Activated T-helper 2 cell treated with anti-CD3 and anti-CD28 coated beads, Interferon-gamma antibody, Interleukin-2, Interleukin-4, amounts not matched to agents 10 μg/mL and 5 μg/mL and 100 μg/mL, durations not matched to agents 14 hours and 24 hours and 36 hours (primary cell): ENCODE data around the gene EFR3B. TPM values are rescaled to one million over a fixed set of nuclear protein-coding genes. Genes with fewer than 3 reads are reported as not detected.

Experiments used
- DNase-seq: peaks from one replicate; pipeline ENCODE4 v3.0.0; 2021; ENCODE audit warnings: low spot score
- H3K27ac Mint-ChIP-seq: one replicate; pipeline ENCODE4 v1.8.0; 2021; ENCODE audit warnings: mixed read lengths
- H3K27me3 Mint-ChIP-seq: one replicate; pipeline ENCODE4 v1.8.0; 2021; ENCODE audit warnings: low read depth, mixed read lengths
- H3K36me3 Mint-ChIP-seq: one replicate; pipeline ENCODE4 v1.8.0; 2021; ENCODE audit warnings: low read depth, mixed read lengths
- H3K4me1 Mint-ChIP-seq: one replicate; pipeline ENCODE4 v1.8.0; 2021; ENCODE audit warnings: low read depth, mixed read lengths
- H3K4me3 Mint-ChIP-seq: one replicate; pipeline ENCODE4 v1.8.0; 2021; ENCODE audit warnings: low read depth, mild to moderate bottlenecking, moderate library complexity, mixed read lengths
- H3K9me3 Mint-ChIP-seq: one replicate; pipeline ENCODE4 v1.8.0; 2021; ENCODE audit warnings: mixed read lengths
- intact Hi-C: fragments of 100-400 bp; cut with micrococcal nuclease; formaldehyde crosslinking; loops from one replicate; pipeline ENCODE4 v1.15.1; 2023
- total RNA-seq: library from RNA; stranded (reverse); gene quantifications from 2 replicates; pipeline ENCODE4 v1.2.3, GENCODE V29; 2022

Gene EFR3B
- total RNA-seq, 1 donor from 2014 or later, result 0.46 TPM

DNA sequence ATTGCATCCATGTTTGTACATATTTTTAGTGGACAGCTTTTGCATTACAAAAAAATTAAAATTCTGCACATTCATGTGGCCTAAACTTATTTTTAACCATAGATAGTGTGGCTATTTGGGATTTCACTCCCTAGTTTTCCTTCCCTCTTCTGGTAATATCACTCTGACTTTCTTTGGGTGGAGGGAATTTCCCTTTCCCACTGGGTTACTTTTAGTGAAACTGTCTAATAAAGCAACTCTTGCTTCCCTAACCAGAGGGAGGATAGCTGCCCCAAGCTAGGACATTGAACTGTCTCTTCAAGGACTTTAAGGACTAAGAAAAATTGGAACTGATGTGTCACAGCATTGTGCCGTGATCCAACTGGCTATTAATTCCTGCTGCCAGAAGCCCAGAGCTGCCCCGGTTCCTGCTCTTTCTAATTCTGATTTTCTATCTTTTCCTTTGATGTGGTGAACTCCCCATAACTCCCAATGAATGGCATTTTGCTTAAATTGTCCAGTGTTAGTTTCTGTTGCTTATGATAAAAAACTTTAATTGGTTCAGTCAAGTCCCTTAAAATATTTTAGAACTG lies 20.0 kb upstream of the EFR3B start:
- no peaks in the 10 kb centered on the region for H3K36me3 Mint-ChIP-seq
- intact Hi-C loops, result no loop called here
- H3K27ac Mint-ChIP-seq, result no peak overlapping the region
- H3K4me3 Mint-ChIP-seq, result no peak overlapping the region
- H3K27me3 Mint-ChIP-seq, result peaks cover 4% of the 10 kb centered on the region
- H3K9me3 Mint-ChIP-seq, result no peaks in the 10 kb centered on the region
- peaks cover 1% of the 10 kb centered on the region for H3K4me1 Mint-ChIP-seq
- no peak for DNase-seq

DNA sequence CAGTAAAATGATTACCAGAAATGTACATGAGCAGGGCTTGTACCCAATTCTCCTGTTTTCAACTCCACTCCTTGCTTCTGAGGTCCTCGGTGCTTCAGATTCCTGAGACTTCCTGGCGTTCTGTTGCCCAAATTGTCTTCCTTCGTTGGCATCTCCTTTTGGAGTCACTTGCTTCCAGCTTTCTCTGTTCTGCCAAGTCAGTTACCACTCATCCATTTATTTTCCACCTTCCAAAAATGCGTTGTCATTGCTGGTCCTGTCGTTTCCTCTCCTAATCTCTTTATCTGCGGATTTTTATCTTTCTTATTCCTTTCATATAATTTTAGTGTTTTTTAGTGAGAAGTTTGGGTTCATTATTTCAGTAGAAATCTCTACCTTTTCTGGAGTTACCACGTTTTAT lies 18.5 kb upstream of the EFR3B start:
- peaks cover 4% of the 10 kb centered on the region for H3K27me3 Mint-ChIP-seq
- intact Hi-C loops, result no loop called here
- DNase-seq, result no peak
- H3K27ac Mint-ChIP-seq, result no peak overlapping the region
- H3K4me3 Mint-ChIP-seq, result no peak overlapping the region
- H3K36me3 Mint-ChIP-seq, result no peaks in the 10 kb centered on the region
- no peaks in the 10 kb centered on the region for H3K9me3 Mint-ChIP-seq
- peaks cover 1% of the 10 kb centered on the region for H3K4me1 Mint-ChIP-seq

DNA sequence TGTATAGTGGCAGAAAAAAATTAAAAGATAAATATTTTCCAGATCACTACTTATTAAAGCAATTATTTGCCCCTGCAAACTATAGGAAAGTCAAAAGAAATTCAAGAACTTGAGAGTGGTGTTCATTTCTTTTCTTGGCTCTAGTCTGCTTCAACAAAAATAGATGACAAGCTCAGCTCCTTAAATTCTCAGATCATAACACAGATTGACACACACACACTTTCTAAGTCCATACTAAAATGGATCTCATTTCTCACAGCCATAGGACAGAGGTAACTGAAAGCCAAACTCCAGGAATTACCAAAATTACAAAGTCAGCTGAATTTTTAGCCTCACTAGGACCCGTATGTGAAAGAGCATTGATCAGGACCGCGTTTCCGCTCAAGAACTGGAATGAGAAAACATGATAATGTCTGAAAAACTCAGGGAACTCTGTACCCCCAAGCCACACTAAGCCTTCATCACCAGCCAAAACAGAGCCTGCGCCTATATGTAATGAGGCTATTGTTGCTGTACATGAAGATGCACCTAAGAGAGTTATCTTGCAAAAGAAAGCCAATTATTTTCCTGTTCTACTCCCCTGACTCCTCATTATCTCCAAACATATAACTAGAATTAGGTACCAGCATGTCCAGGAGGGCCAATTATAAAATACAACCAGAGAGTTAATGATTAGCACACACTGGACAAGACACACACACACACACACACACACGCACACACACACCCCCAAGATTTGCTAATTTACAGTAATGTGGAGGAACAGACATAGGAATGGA lies 16.5 kb upstream of the EFR3B start:
- no peak overlapping the region for H3K27ac Mint-ChIP-seq
- intact Hi-C loops, result no loop called here

DNA sequence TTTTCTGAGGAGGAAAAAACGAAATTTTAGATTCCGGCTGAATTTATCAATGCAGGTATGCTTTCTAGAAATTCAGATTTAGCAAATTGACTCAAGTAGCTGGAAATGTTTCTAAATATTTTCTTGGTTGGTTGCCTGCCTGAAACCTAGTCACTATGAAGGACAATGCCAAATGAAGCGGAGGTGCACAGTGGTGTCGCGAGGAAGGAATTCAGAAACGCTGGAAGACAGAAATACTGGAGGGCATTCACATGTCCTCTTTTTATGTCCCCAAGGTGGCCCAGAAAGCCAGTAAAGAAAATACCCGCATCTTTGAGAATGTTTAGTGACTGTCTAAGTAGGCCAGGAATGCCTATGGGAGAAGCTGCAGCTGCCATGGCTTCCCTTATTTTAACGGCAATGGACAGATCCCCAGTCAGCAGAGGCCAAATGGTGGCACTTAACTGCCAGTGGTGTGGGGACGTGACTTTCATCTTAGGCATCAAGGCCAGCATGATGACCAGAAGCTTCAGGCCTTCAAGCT lies 15.8 kb upstream of the EFR3B start:
- H3K4me3 Mint-ChIP-seq, result no peak overlapping the region
- peaks cover 2% of the 10 kb centered on the region for H3K27me3 Mint-ChIP-seq
- H3K36me3 Mint-ChIP-seq, result no peaks in the 10 kb centered on the region
- no peaks in the 10 kb centered on the region for H3K4me1 Mint-ChIP-seq
- intact Hi-C loops, result no loop called here
- no peaks in the 10 kb centered on the region for H3K9me3 Mint-ChIP-seq
- H3K27ac Mint-ChIP-seq, result no peak overlapping the region
- DNase-seq, result no peak

More for the DNA sequence above, 16.5 kb upstream of the EFR3B start:
- DNase-seq, result no peak
- H3K36me3 Mint-ChIP-seq, result no peaks in the 10 kb centered on the region
- H3K4me3 Mint-ChIP-seq, result no peak overlapping the region
- H3K9me3 Mint-ChIP-seq, result no peaks in the 10 kb centered on the region
- H3K27me3 Mint-ChIP-seq, result peaks cover 2% of the 10 kb centered on the region
- no peaks in the 10 kb centered on the region for H3K4me1 Mint-ChIP-seq

DNA sequence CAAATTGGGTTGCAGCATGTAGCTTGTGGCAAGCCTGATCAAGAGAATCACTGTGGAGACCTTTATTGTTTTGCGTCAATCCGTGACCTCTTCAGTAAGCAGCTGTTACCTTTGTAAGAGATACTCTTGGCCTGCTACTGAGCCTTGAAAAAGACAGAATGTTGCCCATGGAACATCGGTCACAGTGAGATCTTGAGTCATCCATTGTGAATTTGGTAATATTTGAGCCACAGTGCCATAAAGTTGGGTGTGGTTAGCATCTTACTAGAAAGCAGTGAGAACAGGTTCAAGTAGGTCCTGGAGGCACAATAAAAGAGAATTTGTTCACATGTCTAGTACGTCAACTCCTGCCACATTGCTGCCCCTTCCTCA lies 12.7 kb upstream of the EFR3B start:
- H3K4me3 Mint-ChIP-seq, result no peak overlapping the region
- no peak overlapping the region for H3K27ac Mint-ChIP-seq

DNA sequence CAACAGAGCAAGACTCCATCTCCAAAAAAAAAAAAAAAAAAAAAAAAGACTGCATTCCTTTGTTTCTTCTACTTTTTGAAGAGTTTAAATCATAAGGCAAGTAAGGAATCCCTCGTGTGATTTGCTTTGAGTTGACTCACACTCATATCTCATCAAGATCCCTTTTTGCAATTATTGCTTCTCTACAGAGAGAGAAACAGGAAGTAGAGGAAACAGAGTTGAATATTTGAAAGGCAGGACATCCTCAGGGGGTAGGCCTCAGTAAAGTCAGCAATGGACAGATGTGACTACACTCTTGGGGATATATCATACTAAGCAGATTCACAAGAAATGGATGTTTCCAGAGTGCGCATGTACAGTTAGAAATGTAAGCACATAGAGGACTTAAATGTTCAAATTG lies 11.2 kb upstream of the EFR3B start:
- intact Hi-C loops, result no loop called here
- Mint-ChIP-seq H3K36me3 (no peaks in the 10 kb centered on the region), H3K4me1 (no peaks in the 10 kb centered on the region), H3K27me3 (peaks cover 9% of the 10 kb centered on the region), H3K4me3 (no peak overlapping the region), H3K9me3 (no peaks in the 10 kb centered on the region), H3K27ac (no peak overlapping the region)
- DNase-seq, result no peak

More for the DNA sequence above, 12.7 kb upstream of the EFR3B start:
- Mint-ChIP-seq H3K36me3 (no peaks in the 10 kb centered on the region), H3K4me1 (no peaks in the 10 kb centered on the region), H3K27me3 (peaks cover 6% of the 10 kb centered on the region), H3K9me3 (no peaks in the 10 kb centered on the region)
- intact Hi-C loops, result no loop called here
- no peak for DNase-seq

DNA sequence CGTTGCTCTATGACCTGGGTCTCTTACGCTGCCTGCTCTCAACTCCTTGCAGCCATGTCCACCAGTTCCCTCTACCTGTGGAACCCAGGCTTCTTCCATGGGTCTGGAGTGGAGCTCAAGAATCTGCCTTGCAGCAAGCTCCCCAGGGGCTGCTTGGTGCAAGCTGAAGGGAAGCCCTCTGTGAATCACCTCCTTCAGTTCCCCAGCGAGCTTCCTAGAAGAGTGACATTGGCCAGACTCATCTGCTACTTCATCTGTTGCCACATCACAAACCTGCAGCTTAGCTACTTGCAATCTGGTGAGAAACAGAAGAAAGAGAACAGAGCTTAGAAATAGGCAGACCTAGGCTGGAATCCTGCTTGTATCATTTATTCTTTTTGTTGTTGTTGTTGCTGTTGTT lies 9.8 kb upstream of the EFR3B start:
- H3K36me3 Mint-ChIP-seq, result no peaks in the 10 kb centered on the region
- no peaks in the 10 kb centered on the region for H3K4me1 Mint-ChIP-seq
- H3K27me3 Mint-ChIP-seq, result peaks cover 9% of the 10 kb centered on the region
- intact Hi-C loops, result no loop called here
- H3K4me3 Mint-ChIP-seq, result no peak overlapping the region
- H3K9me3 Mint-ChIP-seq, result no peaks in the 10 kb centered on the region
- no peak for DNase-seq
- no peak overlapping the region for H3K27ac Mint-ChIP-seq

DNA sequence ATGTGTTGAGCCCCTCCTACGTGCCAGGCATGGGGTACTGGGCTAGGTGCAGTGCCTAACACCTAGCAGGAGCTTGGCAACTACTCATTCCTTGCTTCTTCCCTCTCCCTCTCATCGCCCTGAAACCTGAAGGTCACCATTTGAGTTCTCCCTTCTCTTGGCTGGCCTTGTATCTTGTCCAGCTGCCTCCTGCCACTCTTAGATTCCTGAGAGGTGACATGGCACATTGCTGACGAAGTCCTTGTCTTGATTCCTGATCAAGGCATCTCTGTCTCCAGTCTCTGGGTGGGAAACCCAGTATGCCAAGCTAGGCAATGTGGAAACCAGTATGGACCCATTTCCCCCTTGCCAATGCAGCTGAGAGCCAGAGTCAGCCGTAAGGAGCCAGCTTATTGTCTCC lies 9.0 kb upstream of the EFR3B start:
- peaks cover 9% of the 10 kb centered on the region for H3K27me3 Mint-ChIP-seq
- H3K9me3 Mint-ChIP-seq, result no peaks in the 10 kb centered on the region
- intact Hi-C loops, result no loop called here
- H3K27ac Mint-ChIP-seq, result no peak overlapping the region
- no peaks in the 10 kb centered on the region for H3K36me3 Mint-ChIP-seq
- no peaks in the 10 kb centered on the region for H3K4me1 Mint-ChIP-seq
- no peak overlapping the region for H3K4me3 Mint-ChIP-seq
- no peak for DNase-seq

DNA sequence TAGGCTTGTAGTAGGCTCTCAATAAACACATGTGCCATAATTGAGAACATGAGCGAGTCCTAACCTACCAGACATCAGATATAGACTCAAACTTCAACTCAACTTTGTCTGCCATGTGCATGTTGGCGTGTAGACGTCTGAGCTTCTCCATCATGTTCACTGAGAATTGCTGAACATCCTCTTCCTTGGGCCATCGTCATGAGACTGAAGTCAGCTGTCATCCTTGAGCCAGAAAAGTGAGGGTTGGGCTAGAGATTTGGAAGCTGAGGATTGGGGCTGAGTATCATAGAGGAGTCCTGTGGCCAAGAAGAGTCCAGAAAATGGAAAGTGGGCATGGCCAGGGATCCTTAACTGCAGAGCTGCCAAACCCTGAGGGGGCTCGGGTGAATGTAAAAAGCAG lies 7.8 kb upstream of the EFR3B start:
- H3K9me3 Mint-ChIP-seq, result no peaks in the 10 kb centered on the region
- peaks cover 9% of the 10 kb centered on the region for H3K27me3 Mint-ChIP-seq
- no peaks in the 10 kb centered on the region for H3K4me1 Mint-ChIP-seq
- H3K4me3 Mint-ChIP-seq, result no peak overlapping the region
- intact Hi-C loops, result no loop called here
- H3K27ac Mint-ChIP-seq, result no peak overlapping the region
- no peak for DNase-seq
- H3K36me3 Mint-ChIP-seq, result no peaks in the 10 kb centered on the region

DNA sequence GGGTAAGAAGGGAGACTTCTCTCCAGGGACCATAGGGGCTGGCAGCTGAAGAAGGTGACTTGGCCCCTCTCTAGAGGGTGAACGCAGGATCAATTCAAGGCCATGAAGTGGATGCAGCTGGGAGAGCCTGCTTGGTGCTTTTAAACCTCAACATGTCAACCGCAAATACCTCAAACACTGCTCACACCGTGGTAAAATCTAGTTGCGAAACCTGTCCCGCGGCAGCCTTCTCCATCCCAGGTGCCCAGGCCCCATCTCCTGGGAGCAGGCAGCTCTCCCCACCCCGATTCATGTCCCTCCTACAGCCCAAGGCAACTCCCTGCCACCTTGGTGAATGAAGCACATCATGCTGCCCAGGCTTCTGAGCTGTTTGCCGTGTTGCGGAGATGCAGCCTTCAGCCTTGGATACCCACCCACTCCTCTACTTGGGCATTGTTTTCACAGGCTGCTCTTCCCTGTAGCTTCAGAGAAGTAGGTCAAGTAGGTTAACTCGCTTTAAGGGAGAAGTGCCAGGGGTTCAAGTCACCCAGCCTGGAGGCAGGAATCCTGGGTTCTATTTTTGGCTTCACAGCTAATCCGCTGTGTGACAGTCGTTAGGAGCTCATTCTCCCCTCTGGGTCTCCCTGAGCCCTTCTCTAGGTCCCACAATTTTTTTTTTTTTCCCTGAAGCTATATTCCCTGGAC lies 6.2 kb upstream of the EFR3B start:
- Mint-ChIP-seq H3K4me1 (peaks cover 3% of the 10 kb centered on the region), H3K9me3 (no peaks in the 10 kb centered on the region), H3K27me3 (peaks cover 18% of the 10 kb centered on the region), H3K36me3 (no peaks in the 10 kb centered on the region), H3K27ac (no peak overlapping the region), H3K4me3 (no peak overlapping the region)
- intact Hi-C loops, result no loop called here
- DNase-seq, result no peak

DNA sequence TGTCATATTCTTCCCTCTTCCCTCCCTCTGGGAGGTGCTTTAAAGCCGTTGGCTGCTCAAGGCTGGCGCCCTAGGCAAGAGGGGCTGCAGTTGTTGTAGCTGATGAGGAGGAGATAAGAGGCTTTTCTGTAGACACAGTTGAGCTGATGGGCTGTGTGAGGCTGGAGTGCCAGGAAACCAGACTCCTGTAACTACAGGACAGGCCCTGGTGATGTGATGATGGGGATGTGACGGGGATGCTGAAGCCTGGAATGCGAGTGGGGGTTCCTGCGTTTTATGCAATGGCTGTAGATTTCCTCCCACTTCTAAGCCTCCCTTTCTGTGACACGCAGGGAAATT lies 5.7 kb upstream of the EFR3B start:
- DNase-seq, result no peak
- H3K9me3 Mint-ChIP-seq, result no peaks in the 10 kb centered on the region
- intact Hi-C loops, result no loop called here
- H3K4me1 Mint-ChIP-seq, result peaks cover 4% of the 10 kb centered on the region
- no peak overlapping the region for H3K27ac Mint-ChIP-seq
- peaks cover 23% of the 10 kb centered on the region for H3K27me3 Mint-ChIP-seq
- no peaks in the 10 kb centered on the region for H3K36me3 Mint-ChIP-seq
- no peak overlapping the region for H3K4me3 Mint-ChIP-seq

DNA sequence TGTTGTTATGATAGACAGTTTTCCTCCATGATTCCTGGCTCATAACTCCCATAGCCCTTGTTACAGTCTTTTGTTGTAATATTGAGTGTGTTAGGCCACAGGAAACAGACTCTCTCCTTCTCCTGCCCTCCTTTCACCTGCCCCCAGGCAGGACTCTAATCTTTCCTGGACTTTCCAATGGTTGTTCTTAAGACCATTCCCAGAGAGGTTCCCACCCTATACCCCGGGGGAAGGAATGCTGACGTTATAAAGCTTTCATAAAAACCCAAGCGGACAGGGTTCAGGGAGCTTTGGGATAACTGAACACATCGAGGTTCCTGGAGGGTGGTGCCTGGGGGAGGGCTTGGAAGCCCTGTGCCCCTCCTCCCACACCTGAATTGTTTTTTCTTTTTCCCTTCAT lies 2.8 kb upstream of the EFR3B start:
- no peak for DNase-seq
- intact Hi-C loops, result no loop called here
- H3K36me3 Mint-ChIP-seq, result no peaks in the 10 kb centered on the region
- no peaks in the 10 kb centered on the region for H3K9me3 Mint-ChIP-seq
- peaks cover 17% of the 10 kb centered on the region for H3K4me1 Mint-ChIP-seq
- no peak overlapping the region for H3K4me3 Mint-ChIP-seq
- peaks cover 36% of the 10 kb centered on the region for H3K27me3 Mint-ChIP-seq
- H3K27ac Mint-ChIP-seq, result no peak overlapping the region

DNA sequence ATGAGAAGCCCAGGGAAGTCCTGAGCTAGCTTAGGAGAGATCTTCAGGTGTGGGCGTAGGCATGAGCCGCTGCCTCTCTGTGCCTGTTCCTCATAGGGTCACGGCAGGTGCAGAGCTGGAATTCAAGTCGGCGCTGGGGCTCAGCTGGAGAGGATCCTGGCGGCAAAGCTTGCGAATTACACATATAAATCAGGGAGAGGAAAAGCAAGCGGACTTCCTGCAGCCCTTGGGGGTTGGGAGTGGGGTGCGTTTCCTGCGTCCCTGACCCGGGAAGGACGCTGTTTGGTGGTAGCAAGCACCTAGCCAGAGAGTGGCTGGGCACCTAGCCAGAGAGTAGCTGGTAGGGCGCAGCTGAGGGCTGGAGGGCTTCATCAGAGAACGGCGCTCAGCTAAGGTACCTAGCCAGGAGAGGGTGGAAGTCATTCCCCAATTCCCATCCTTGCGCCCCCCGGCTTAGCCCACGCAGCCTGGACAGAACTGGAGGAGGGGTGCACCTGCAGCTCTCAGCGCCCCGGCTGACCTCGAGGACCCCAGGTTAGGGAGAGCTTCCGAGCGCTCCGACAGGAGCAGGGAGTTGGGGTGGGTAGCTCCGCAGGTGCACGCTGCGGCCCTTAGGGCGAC lies 459 bp upstream of the EFR3B start:
- intact Hi-C loops, result loop anchor here (5.0 kb wide), 1 partner anchor 549 kb away; the partner anchor contains the start of gene NCOA1
- H3K36me3 Mint-ChIP-seq, result no peaks in the 10 kb centered on the region
- H3K4me3 Mint-ChIP-seq, result peak overlapping the region; percentile 69
- peaks cover 24% of the 10 kb centered on the region for H3K4me1 Mint-ChIP-seq
- peaks cover 47% of the 10 kb centered on the region for H3K27me3 Mint-ChIP-seq
- H3K27ac Mint-ChIP-seq, result no peak overlapping the region
- no peak for DNase-seq
- H3K9me3 Mint-ChIP-seq, result no peaks in the 10 kb centered on the region
